ENCODE results near the gene TMEM184C. TPM values are rescaled to one million over a fixed set of nuclear protein-coding genes. Genes with fewer than 3 reads are reported as not detected.
A peak's percentile ranks its signal among the peaks of the same experiment; 100 is the strongest.

Gene TMEM184C
- total and polyA plus RNA-seq, 2 experiments from 2014 or later = 15.1 to 42.2 TPM

DNA sequence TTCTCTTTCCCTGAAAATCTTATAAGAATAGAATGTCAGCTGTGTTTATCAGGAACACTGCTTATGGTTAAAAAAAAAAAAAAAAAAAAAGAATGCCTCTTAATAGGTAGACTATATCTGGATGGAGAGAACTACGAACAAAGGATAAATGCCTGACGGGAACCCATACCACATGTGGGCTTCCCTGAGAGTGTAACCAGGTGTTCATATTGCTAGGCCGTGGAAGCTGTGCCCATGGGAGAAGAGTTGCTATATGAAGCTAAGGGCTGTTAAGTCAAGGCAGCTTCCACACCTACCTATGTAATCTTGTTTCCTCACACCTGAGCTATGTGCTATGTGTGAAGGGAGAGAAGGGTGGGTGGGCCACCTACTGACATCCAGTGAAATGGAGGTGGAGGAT is 27.3 kb downstream of the TMEM184C start:
- Histone ChIP-seq H3F3A (replicated peaks; ENCODE audit: low read depth) (no peaks in the 10 kb centered on the region), H4K20me1 (replicated peaks; ENCODE audit: insufficient read depth) (no peaks in the 10 kb centered on the region), H3K27ac (ENCODE audit: low read depth) (no peak overlapping the region), H3K4me2 (no peak overlapping the region), H3K36me3 (ENCODE audit: insufficient read depth) (no peaks in the 10 kb centered on the region), H3K4me1 (ENCODE audit: insufficient read depth) (peaks cover 4% of the 10 kb centered on the region), H3K4me3 (no peak overlapping the region), H3K9me2 (ENCODE audit: insufficient read depth) (no peaks in the 10 kb centered on the region), H3K79me2 (replicated peaks; ENCODE audit: insufficient read depth) (peaks cover 15% of the 10 kb centered on the region), H3K27me3 (ENCODE audit: insufficient read depth) (no peaks in the 10 kb centered on the region), H2AFZ (no peak overlapping the region)
- Mint-ChIP-seq H3K27ac (no peak overlapping the region; the same call in 1 of the 2 replicates), H3K4me1 (peaks cover 16% of the 10 kb centered on the region; the same call in 2 of the 3 replicates), H3K4me3 (no peak overlapping the region), H3K36me3 (ENCODE audit: low read depth) (peaks cover 36% of the 10 kb centered on the region), H3K27me3 (ENCODE audit: insufficient read depth, low read depth, poor library complexity) (no peaks in the 10 kb centered on the region), H3K9me3 (no peaks in the 10 kb centered on the region)
- no peak for DNase-seq (ENCODE audit: low spot score)
- ATAC-seq = no peak
- TF ChIP-seq JUNB (IDR thresholded peaks at IDR 0.05; ENCODE audit: unreplicated experiment) = no peak
- no peak for TF ChIP-seq CREB1 (CRISPR knock-in tag; IDR thresholded peaks at IDR 0.05; ENCODE audit: low read depth)
- TF ChIP-seq STAT1 (IDR thresholded peaks at IDR 0.05; ENCODE audit: unreplicated experiment) = no peak
- TF ChIP-seq, protein P1, sequence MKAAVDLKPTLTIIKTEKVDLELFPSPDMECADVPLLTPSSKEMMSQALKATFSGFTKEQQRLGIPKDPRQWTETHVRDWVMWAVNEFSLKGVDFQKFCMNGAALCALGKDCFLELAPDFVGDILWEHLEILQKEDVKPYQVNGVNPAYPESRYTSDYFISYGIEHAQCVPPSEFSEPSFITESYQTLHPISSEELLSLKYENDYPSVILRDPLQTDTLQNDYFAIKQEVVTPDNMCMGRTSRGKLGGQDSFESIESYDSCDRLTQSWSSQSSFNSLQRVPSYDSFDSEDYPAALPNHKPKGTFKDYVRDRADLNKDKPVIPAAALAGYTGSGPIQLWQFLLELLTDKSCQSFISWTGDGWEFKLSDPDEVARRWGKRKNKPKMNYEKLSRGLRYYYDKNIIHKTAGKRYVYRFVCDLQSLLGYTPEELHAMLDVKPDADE (IDR thresholded peaks at IDR 0.05) = no peak
- TF ChIP-seq, protein P2, sequence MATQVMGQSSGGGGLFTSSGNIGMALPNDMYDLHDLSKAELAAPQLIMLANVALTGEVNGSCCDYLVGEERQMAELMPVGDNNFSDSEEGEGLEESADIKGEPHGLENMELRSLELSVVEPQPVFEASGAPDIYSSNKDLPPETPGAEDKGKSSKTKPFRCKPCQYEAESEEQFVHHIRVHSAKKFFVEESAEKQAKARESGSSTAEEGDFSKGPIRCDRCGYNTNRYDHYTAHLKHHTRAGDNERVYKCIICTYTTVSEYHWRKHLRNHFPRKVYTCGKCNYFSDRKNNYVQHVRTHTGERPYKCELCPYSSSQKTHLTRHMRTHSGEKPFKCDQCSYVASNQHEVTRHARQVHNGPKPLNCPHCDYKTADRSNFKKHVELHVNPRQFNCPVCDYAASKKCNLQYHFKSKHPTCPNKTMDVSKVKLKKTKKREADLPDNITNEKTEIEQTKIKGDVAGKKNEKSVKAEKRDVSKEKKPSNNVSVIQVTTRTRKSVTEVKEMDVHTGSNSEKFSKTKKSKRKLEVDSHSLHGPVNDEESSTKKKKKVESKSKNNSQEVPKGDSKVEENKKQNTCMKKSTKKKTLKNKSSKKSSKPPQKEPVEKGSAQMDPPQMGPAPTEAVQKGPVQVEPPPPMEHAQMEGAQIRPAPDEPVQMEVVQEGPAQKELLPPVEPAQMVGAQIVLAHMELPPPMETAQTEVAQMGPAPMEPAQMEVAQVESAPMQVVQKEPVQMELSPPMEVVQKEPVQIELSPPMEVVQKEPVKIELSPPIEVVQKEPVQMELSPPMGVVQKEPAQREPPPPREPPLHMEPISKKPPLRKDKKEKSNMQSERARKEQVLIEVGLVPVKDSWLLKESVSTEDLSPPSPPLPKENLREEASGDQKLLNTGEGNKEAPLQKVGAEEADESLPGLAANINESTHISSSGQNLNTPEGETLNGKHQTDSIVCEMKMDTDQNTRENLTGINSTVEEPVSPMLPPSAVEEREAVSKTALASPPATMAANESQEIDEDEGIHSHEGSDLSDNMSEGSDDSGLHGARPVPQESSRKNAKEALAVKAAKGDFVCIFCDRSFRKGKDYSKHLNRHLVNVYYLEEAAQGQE (IDR thresholded peaks at IDR 0.05; ENCODE audit: unreplicated experiment) = no peak
- no peak for TF ChIP-seq EZH2phosphoT487 (IDR thresholded peaks at IDR 0.05; ENCODE audit: unreplicated experiment)
- TF ChIP-seq ZNF331 (CRISPR knock-in tag; IDR thresholded peaks at IDR 0.05; ENCODE audit: low read depth) = no peak

DNA sequence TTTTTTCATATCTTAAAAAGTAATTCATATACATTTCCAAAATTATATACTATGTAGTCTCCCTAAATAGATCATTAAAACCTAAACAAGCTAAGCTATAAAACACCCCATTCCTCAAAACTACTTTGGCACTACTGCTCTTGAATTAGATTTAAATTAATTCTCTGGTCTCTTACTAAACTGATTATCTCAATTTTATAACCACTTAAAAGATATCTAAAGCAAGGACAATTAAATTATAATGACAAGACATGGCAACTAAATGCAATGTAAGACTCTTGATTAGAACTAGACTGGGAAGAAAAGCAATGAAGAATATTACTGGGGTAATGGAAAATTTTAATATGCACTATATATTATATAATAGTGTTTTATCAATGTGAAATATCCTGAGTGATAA is 27.9 kb downstream of the TMEM184C start:
- H3K9me2 ChIP-seq (ENCODE audit: insufficient read depth) = no peaks in the 10 kb centered on the region
- H3F3A ChIP-seq (replicated peaks; ENCODE audit: low read depth) = no peaks in the 10 kb centered on the region
- H3K4me1 ChIP-seq (ENCODE audit: insufficient read depth) = no peaks in the 10 kb centered on the region
- no peaks in the 10 kb centered on the region for H3K9me3 Mint-ChIP-seq
- no peak overlapping the region for H3K27ac ChIP-seq (ENCODE audit: low read depth)
- peaks cover 40% of the 10 kb centered on the region for H3K36me3 Mint-ChIP-seq (ENCODE audit: low read depth)
- H3K4me1 Mint-ChIP-seq = peaks cover 12% of the 10 kb centered on the region; the same call in 2 of the 3 replicates
- H4K20me1 ChIP-seq (replicated peaks; ENCODE audit: insufficient read depth) = no peaks in the 10 kb centered on the region
- H2AFZ ChIP-seq = no peak overlapping the region
- peak overlapping the region; percentile 40; the same call in 1 of the 2 replicates for H3K27ac Mint-ChIP-seq
- H3K4me2 ChIP-seq = no peak overlapping the region
- H3K36me3 ChIP-seq (ENCODE audit: insufficient read depth) = no peaks in the 10 kb centered on the region
- no peaks in the 10 kb centered on the region for H3K27me3 Mint-ChIP-seq (ENCODE audit: insufficient read depth, low read depth, poor library complexity)
- no peaks in the 10 kb centered on the region for H3K27me3 ChIP-seq (ENCODE audit: insufficient read depth)
- H3K4me3 Mint-ChIP-seq = no peak overlapping the region
- H3K4me3 ChIP-seq = no peak overlapping the region
- DNase-seq (ENCODE audit: low spot score) (no peak), ATAC-seq (no peak)
- H3K79me2 ChIP-seq (replicated peaks; ENCODE audit: insufficient read depth) = peaks cover 20% of the 10 kb centered on the region
- TF ChIP-seq EZH2 (IDR thresholded peaks at IDR 0.05; ENCODE audit: low read depth, unreplicated experiment) = no peak
- TF ChIP-seq, protein P3, sequence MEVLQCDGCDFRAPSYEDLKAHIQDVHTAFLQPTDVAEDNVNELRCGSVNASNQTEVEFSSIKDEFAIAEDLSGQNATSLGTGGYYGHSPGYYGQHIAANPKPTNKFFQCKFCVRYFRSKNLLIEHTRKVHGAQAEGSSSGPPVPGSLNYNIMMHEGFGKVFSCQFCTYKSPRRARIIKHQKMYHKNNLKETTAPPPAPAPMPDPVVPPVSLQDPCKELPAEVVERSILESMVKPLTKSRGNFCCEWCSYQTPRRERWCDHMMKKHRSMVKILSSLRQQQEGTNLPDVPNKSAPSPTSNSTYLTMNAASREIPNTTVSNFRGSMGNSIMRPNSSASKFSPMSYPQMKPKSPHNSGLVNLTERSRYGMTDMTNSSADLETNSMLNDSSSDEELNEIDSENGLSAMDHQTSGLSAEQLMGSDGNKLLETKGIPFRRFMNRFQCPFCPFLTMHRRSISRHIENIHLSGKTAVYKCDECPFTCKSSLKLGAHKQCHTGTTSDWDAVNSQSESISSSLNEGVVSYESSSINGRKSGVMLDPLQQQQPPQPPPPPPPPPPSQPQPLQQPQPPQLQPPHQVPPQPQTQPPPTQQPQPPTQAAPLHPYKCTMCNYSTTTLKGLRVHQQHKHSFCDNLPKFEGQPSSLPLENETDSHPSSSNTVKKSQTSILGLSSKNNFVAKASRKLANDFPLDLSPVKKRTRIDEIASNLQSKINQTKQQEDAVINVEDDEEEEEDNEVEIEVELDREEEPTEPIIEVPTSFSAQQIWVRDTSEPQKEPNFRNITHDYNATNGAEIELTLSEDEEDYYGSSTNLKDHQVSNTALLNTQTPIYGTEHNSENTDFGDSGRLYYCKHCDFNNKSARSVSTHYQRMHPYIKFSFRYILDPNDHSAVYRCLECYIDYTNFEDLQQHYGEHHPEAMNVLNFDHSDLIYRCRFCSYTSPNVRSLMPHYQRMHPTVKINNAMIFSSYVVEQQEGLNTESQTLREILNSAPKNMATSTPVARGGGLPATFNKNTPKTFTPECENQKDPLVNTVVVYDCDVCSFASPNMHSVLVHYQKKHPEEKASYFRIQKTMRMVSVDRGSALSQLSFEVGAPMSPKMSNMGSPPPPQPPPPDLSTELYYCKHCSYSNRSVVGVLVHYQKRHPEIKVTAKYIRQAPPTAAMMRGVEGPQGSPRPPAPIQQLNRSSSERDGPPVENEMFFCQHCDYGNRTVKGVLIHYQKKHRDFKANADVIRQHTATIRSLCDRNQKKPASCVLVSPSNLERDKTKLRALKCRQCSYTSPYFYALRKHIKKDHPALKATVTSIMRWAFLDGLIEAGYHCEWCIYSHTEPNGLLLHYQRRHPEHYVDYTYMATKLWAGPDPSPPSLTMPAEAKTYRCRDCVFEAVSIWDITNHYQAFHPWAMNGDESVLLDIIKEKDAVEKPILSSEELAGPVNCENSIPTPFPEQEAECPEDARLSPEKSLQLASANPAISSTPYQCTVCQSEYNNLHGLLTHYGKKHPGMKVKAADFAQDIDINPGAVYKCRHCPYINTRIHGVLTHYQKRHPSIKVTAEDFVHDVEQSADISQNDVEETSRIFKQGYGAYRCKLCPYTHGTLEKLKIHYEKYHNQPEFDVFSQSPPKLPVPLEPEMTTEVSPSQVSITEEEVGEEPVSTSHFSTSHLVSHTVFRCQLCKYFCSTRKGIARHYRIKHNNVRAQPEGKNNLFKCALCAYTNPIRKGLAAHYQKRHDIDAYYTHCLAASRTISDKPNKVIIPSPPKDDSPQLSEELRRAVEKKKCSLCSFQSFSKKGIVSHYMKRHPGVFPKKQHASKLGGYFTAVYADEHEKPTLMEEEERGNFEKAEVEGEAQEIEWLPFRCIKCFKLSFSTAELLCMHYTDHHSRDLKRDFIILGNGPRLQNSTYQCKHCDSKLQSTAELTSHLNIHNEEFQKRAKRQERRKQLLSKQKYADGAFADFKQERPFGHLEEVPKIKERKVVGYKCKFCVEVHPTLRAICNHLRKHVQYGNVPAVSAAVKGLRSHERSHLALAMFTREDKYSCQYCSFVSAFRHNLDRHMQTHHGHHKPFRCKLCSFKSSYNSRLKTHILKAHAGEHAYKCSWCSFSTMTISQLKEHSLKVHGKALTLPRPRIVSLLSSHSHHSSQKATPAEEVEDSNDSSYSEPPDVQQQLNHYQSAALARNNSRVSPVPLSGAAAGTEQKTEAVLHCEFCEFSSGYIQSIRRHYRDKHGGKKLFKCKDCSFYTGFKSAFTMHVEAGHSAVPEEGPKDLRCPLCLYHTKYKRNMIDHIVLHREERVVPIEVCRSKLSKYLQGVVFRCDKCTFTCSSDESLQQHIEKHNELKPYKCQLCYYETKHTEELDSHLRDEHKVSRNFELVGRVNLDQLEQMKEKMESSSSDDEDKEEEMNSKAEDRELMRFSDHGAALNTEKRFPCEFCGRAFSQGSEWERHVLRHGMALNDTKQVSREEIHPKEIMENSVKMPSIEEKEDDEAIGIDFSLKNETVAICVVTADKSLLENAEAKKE (CRISPR knock-in tag; IDR thresholded peaks at IDR 0.05) = no peak
- TF ChIP-seq ZNF114 (CRISPR knock-in tag; IDR thresholded peaks at IDR 0.05) = no peak
